Liver (tissue), 9 donors: ENCODE data around the gene UROC1. TPM values are rescaled to one million over a fixed set of nuclear protein-coding genes. Genes with fewer than 3 reads are reported as not detected.

Experiments used
- DNase-seq: peaks from one replicate; pipeline ENCODE4 v3.0.0-alpha.2; 2017; ENCODE audit warnings: low spot score
- H3K27ac ChIP-seq, 2 donors: one replicate each; pipeline ENCODE4 v1.7.0; 2013; ENCODE audit warnings: inconsistent platforms in 2 of 2, low read length in 2 of 2, control low read depth in 1 of 2, low read depth in 1 of 2, mild to moderate bottlenecking in 1 of 2
- H3K27me3 ChIP-seq, 4 donors: one replicate each; pipeline versions ENCODE4 v1.6.1 to v1.7.0; 2013; ENCODE audit warnings: low read length in 3 of 4, inconsistent platforms in 1 of 4, mild to moderate bottlenecking in 1 of 4, moderate library complexity in 1 of 4; ENCODE audit not compliant: control insufficient read depth in 4 of 4, insufficient read depth in 4 of 4
- H3K36me3 ChIP-seq, 4 donors: one replicate each; pipeline versions ENCODE4 v1.6.1 to v1.7.0; 2013; ENCODE audit warnings: low read length in 3 of 4, mild to moderate bottlenecking in 3 of 4, low read depth in 1 of 4, moderate library complexity in 1 of 4; ENCODE audit not compliant: control insufficient read depth in 4 of 4, insufficient read depth in 3 of 4
- H3K4me1 ChIP-seq, 4 donors: one replicate each; pipeline versions ENCODE4 v1.6.1 to v1.7.0; 2013; ENCODE audit warnings: low read length in 3 of 4, mild to moderate bottlenecking in 3 of 4, moderate library complexity in 1 of 4; ENCODE audit not compliant: control insufficient read depth in 4 of 4, insufficient read depth in 4 of 4
- H3K4me3 ChIP-seq, 3 donors: one replicate each; pipeline versions ENCODE4 v1.6.1 to v1.7.0; 2013; ENCODE audit warnings: low read length in 3 of 3, control low read depth in 1 of 3, low read depth in 1 of 3, mild to moderate bottlenecking in 1 of 3
- H3K9ac ChIP-seq, 2 donors: one replicate each; pipeline ENCODE4 v1.7.0; 2013; ENCODE audit warnings: low read length in 2 of 2, mild to moderate bottlenecking in 2 of 2, moderate library complexity in 2 of 2, control low read depth in 1 of 2, low read depth in 1 of 2
- H3K9me3 ChIP-seq, 4 donors: one replicate each; pipeline versions ENCODE4 v1.6.1 to v1.7.0; 2013; ENCODE audit warnings: low read length in 3 of 4; ENCODE audit not compliant: control insufficient read depth in 4 of 4
- CTCF ChIP-seq: fragments of 150-350 bp; IDR thresholded peaks from 2 replicates; pipeline ENCODE4 v1.5.1; 2017; ENCODE audit warnings: improper control_type of control experiment, low read depth, low read length; ENCODE audit not compliant: missing input control
- FOXA1 ChIP-seq: IDR thresholded peaks from 2 replicates; pipeline ENCODE4 v1.6.1; 2016; ENCODE audit warnings: antibody characterized with exemption
- HNF4G ChIP-seq: IDR thresholded peaks from 2 replicates; pipeline ENCODE4 v1.6.1; 2016; ENCODE audit warnings: antibody characterized with exemption
- JUND ChIP-seq, 2 donors: IDR thresholded peaks; 2 replicates each; pipeline ENCODE4 v1.6.1; 2016; ENCODE audit warnings: antibody characterized with exemption in 2 of 2
- REST ChIP-seq: IDR thresholded peaks from 2 replicates; pipeline ENCODE4 v1.6.1; 2016; ENCODE audit warnings: antibody characterized with exemption, mild to moderate bottlenecking
- SP1 ChIP-seq: IDR thresholded peaks from 2 replicates; pipeline ENCODE4 v1.6.1; 2018; ENCODE audit warnings: antibody characterized with exemption, mild to moderate bottlenecking
- YY1 ChIP-seq: IDR thresholded peaks from 2 replicates; pipeline ENCODE4 v1.6.1; 2016; ENCODE audit warnings: antibody characterized with exemption, mild to moderate bottlenecking
- ZBTB33 ChIP-seq: IDR thresholded peaks from 2 replicates; pipeline ENCODE4 v1.6.1; 2016; ENCODE audit warnings: antibody characterized with exemption
- WGBS: extraction: QIAGEN DNeasy Blood & Tissue Kit; methylation state at CpG from one replicate; pipeline ENCODE4 v1.1.7; 2013; 5-methylcytosine and 5-hydroxymethylcytosine counted together
- polyA plus RNA-seq, 2 donors: library from polyadenylated mRNA; stranded (reverse) in 1 of 2; unstranded in 1 of 2; fragments of 200-250 nt in 1 of 2; fragments of >200 nt in 1 of 2; fragmentation: Nextera tagmentation in 1 of 2; extraction: Ambion mirVana in 1 of 2; gene quantifications; one replicate each; pipeline versions ENCODE4 v1.2.1 to v1.2.3, GENCODE V29; 2013 to 2015
- total RNA-seq, 2 donors: library from RNA; depleted of rRNA; stranded (reverse); fragments of >200 nt; gene quantifications; one replicate each; pipeline ENCODE4 v1.2.3, GENCODE V29; 2014
- donor health status: healthy.
- donor health status: healthy.
- donor health status: healthy.
- donor health status: healthy.
- donor health status: healthy.

UROC1 gene
- total and polyA plus RNA-seq, 4 donors, result 5.9 to 28.4 (median 18.2) TPM

- Histone ChIP-seq H3K27ac (no peak overlapping the region), H3K27me3 (no peaks in the 10 kb centered on the region), H3K9ac (no peak overlapping the region), H3K4me1 (peaks cover 2 to 20% (median 7%) of the 10 kb centered on the region in 4 donors), H3K9me3 (no peaks in the 10 kb centered on the region), H3K4me3 (no peak overlapping the region), H3K36me3 (peaks cover 0 to 6% (median 0%) of the 10 kb centered on the region in 4 donors)
- WGBS, result 89% methylated on average over 57 of the region's 57 CpGs
- DNase-seq, result peak; percentile 31
- TF ChIP-seq REST, result no peak
- no peak for TF ChIP-seq ZBTB33
Measured at GRCh38 chr3:126542340-126543241, 25.0 kb upstream of the UROC1 start.

GRCh38 chr3:126541628-126542339 lies 24.2 kb upstream of the UROC1 start:
- H3K4me1 ChIP-seq, result peaks cover 2 to 28% (median 15%) of the 10 kb centered on the region in 4 donors
- no peak overlapping the region for H3K27ac ChIP-seq
- WGBS, result 86% methylated on average over 101 of the region's 101 CpGs
- H3K9ac ChIP-seq, result no peak overlapping the region
- DNase-seq, result peak; percentile 31
- no peaks in the 10 kb centered on the region for H3K9me3 ChIP-seq
- H3K4me3 ChIP-seq, result no peak overlapping the region
- TF ChIP-seq YY1 (no peak), JUND (IDR thresholded peaks at IDR 0.05) (no peak)
- H3K27me3 ChIP-seq, result no peaks in the 10 kb centered on the region
- peaks cover 0 to 6% (median 0%) of the 10 kb centered on the region in 4 donors for H3K36me3 ChIP-seq

- H3K27ac ChIP-seq, result peak overlapping the region; percentile 21 to 51
- DNase-seq, result no peak
- peaks cover 0 to 6% (median 0%) of the 10 kb centered on the region in 4 donors for H3K36me3 ChIP-seq
- 79% methylated on average over 24 of the region's 24 CpGs for WGBS
- no peak overlapping the region for H3K4me3 ChIP-seq
- H3K9ac ChIP-seq, result no peak overlapping the region
- no peaks in the 10 kb centered on the region for H3K27me3 ChIP-seq
- no peaks in the 10 kb centered on the region for H3K9me3 ChIP-seq
- H3K4me1 ChIP-seq, result peaks cover 2 to 33% (median 19%) of the 10 kb centered on the region in 4 donors
- TF ChIP-seq SP1, result no peak
- TF ChIP-seq ZBTB33, result no peak
- no peak for TF ChIP-seq HNF4G
- TF ChIP-seq FOXA1, result no peak
- TF ChIP-seq REST, result no peak
- TF ChIP-seq CTCF, result no peak
Measured at GRCh38 chr3:126540951-126541627, 23.5 kb upstream of the UROC1 start.
